Activated CD8-positive, alpha-beta memory T cell treated with anti-CD3 and anti-CD28 coated beads for 4 hours (primary cell): ENCODE measurements around the gene OR1D2.
"Not testable (repeated sequence)": the region's sequence is repeated elsewhere in the genome, so short reads cannot be mapped to it uniquely, and the experiment has no call there.

Source experiments
- DNase-seq, 2 donors: peaks; one replicate each; pipeline ENCODE4 v3.0.0-alpha.2; 2020; ENCODE audit warnings: low read depth in 2 of 2

The OR1D2 gene, protein sequence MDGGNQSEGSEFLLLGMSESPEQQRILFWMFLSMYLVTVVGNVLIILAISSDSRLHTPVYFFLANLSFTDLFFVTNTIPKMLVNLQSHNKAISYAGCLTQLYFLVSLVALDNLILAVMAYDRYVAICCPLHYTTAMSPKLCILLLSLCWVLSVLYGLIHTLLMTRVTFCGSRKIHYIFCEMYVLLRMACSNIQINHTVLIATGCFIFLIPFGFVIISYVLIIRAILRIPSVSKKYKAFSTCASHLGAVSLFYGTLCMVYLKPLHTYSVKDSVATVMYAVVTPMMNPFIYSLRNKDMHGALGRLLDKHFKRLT

DNA sequence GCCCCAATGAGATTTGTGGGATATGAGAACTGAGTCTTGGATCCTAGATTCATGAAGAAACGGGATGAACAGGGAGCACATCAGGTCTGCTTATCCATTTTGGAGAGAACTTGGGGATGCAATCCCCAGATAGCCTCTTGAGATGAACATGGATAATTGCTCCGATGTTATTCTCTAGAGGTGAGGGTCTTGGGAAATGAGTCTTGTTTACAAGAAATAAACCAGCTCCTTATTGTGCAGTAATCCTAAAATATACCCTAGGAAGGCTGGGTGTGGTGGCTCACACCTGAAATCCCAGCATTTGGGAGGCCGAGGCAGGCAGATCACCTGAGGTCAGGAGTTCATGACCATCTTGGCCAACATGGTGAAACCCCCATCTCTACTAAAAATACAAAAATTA lies at the start of gene OR1D2:
Gene OR1D2, minus strand, starts transcription at position 101 of the 400 bp plus-strand sequence. CDS start 11,426 bp downstream, outside the sequence.
- no peak for DNase-seq

DNA sequence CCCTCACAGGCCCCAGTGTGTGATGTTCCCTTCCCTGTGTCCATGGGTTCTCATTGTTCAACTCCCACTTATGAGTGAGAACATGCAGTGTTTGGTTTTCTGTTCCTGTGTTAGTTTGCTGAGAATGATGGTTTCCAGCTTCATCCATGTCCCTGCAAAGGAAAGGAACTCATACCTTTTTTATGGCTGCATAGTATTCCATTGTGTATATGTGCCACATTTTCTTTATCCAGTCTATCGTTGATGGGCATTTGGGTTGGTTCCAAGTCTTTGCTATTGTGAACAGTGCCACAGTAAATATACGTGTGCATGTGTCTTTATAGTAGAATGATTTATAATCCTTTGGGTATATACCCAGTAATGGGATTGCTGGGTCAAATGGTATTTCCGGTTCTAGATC lies 33.3 kb upstream of the OR1D2 start:
- DNase-seq: not testable (repeated sequence)

DNA sequence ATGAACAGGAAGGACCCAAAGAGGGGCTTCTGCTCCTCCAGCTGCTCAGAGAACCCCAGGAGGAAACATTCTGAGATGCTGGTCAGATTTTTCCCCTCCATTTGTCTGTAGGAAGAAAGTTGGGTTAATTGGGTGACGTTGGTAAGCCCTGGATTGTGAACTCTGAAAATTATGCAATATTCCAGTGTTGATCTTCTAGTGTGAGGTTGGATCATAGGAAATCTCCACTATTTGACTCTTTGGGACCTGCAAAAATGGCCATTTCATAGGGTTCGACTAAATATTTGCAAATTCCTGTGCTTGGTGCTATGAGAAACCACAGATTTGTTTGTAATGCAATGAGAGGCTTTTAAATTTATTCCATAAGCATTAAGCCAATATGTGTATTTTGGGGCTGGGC lies 23.2 kb upstream of the OR1D2 start, which contains the start of gene OR1G1:
Gene OR1G1, minus strand, starts transcription at position 101 of the 400 bp plus-strand sequence. Its CDS starts 0 bp downstream, at position 101.
- no peak for DNase-seq

DNA sequence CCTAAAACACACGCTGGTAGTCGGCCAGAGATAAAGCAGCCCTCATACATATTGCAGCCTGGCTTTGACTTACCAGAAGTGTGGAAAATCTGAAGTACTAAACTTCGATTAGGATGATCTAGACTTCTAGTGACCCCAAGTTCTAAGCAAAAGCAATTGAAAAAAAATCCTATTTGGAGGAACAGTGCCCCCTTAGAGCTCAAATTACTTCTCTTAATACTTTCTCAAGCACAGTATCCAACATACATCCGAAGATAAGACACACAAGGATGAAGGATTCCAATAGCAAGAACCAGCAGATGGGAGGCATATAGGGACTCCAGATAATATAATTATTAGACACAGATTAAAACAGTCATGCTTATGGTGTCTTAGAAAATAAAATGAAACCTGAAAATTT lies 30.4 kb downstream of the OR1D2 start:
- not testable (repeated sequence) for DNase-seq

DNA sequence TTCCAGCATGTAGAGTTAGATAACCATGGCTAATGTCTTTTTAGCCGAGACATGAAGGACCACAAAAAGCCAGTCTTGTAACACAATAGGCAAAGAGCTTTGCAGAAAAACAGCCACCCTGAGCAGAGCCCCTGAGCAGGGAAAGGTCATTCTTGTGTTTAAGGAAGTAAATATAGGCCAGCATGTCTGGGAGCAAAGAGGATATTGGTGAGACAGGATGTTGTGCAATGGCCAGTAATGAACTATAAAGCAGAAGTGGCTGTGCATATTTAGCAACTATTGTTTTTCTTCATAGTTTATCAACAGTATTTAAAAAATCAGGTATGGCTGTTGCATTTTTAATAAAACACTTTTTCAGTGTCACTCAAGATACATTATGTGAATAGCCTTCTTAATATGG lies 39.0 kb downstream of the OR1D2 start:
- not testable (repeated sequence) for DNase-seq

DNA sequence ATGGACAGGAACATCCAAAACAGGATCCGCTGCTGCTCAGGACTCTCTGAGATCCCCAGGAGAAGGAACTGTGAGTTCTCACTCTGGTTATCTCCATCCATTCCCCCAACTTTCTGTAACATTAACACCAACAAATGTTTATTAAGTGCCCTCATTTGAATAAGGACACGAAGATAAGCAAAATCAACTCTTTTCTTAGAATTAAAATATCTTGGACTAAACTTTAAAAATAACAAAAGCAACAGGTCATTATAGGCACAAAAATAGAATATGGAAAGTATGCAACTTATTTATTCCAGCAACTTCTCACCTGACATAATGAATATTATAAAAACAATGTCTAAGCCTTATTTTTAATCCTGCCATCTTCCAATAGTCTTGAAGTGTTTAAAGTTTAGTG lies 40.7 kb downstream of the OR1D2 start, which contains the start of gene OR1D5:
Gene OR1D5, minus strand, starts transcription at position 101 of the 400 bp plus-strand sequence. Its CDS starts 0 bp downstream, at position 101.
- not testable (repeated sequence) for DNase-seq

DNA sequence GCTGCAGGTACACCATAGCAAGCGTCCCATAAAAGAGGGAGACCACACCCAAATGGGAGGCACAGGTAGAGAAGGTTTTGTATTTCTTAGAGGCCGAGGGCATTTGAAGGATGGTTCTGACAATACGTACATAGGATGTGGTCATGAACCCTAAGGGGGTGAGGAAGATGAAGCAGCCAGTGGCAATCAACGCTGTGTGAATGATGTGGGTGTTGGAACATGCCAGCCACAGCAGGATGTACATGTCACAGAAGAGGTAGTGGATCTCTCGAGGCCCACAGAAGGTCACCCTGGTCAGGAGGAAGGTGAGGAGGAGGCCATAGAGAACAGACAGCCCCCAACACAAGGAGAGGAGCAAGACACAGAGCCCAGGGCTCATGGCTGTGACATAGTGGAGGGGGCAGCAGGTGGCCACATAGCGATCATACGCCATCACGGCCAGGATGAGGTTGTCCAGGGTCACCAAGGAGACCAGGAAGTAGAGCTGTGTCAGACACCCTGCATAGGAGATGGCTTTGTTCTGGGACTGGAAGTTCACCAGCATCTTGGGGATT lies 41.3 kb downstream of the OR1D2 start:
- DNase-seq: not testable (repeated sequence)

DNA sequence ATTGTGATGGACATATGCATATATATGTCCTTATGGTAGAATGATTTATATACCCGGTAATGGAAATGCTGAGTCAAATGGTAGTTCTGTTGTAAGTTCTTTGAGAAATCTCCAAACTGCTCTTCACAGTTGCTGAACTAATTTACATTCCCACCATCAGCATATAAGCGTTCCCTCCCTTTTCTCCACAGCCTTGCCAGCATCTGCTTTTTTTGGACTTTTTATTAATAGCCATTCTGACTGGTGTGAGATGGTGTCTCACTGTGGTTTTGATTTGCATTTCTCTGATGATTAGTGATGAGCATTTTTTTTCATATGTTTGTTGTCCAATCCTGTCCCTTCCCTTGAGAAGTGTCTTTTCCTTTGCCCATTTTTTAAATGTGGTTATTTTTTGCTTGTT lies 49.4 kb downstream of the OR1D2 start:
- not testable (repeated sequence) for DNase-seq

DNA sequence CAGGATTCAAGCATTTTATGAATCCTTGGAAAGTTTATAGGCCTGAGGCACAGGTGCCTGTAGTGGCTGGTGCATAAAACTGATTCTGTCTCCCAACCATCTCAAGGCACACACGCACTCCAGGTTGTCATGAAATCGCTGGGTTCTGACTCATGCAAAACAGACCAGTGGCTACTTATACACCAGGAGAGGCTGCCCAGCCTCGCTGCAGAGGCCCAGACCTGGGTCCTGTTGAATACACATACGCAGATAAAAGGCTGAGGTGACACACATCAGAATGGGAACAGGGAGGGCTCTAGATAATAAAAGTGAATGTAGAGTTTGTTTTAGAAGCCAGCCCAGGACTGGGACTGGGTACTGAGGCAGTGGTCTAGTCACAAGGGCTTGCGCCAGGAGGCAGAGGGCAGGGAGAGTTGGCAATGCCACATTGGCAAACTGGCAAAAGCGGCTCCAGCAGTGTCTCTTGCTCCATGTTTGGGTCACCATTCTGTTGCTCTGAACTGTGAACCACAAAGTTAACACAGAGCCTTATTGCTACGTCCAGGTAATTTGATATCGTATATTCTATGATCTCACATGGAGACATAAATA lies 54.4 kb downstream of the OR1D2 start:
- DNase-seq: no peak

DNA sequence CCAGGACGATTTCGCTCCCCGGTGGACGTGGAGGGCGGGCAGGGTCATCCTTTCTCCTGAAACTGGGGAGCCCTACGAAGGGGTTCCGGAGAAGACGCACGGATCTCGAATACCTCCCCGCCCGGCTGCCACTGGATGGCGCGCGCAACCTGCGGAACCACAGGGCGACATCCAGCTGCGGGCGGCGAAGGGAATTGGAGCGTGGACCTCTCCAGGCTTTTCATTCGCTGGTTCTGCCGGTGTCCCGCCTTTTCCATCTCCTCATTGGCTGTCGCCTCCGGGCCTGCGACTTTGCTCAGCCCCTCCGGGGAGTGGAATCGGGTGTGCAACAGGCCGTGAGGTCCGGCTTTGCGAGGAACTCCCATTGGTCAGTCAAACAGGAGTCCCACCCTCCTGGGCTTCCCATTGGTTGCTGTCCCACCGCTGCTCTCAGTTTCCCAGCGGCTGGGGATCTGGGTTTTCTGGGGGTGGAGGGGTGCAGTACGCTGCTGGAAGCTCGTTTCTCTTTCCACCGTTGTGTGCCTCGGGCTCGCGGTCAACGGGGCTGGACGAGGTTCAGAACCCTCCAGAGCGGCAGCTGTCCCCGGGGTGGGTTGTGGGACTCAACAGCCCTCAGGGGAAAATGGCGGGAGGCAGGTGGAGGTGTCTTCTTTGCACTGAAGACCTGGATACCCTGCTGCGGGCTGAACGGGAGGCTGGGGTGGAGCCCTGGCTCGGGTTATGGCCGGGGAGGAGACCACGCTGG lies 55.3 kb downstream of the OR1D2 start:
- DNase-seq: peak; percentile 75 to 85

DNA sequence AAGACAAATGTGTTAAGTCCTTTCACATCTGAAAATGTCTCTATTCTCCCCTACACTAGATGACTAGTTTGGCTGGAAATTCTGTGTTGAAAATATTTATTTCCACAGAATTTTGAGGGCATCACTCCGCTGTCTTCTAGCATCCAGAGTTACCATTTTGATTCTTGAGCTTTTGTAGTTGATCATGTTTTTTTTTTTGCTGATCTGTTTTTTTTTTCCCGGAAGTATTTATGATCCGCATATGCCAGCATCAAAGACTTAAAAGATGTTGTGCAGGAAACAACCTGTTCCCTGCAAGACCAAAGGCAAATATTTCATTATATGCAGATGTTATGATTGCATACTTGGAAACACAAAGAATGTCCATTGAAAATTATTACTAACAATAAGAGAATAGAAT lies 57.5 kb downstream of the OR1D2 start:
- no peak for DNase-seq

DNA sequence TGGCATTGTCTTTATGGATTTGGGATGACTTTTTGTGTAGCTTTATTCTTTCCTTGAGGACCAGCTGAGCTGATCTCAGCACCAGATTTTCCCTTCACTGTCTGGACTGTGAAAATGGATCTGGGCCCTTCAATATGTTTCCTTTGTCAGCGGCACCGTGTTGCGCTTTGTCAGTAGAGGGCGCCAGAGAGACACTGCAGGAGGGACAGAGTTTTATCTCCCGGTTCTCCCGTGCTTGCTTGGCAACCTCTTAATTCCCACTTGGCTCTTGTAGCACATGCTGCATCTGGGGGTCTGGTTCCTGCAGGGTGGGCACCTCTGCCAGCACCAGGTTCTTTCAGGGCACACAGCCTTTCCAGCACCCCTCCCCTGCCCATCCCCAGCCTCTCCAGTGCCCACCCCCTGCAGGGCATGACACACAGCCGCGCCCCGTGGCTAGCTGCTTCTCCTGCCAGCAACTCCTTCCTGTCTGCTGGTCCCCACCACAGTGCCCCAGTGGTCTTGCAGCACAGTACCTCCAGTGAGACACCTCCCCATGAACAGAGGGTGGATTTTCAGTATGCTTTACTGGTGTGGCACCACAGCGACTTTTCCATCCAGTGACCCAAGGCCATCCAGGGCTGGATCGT lies 60.4 kb downstream of the OR1D2 start:
- no peak for DNase-seq

DNA sequence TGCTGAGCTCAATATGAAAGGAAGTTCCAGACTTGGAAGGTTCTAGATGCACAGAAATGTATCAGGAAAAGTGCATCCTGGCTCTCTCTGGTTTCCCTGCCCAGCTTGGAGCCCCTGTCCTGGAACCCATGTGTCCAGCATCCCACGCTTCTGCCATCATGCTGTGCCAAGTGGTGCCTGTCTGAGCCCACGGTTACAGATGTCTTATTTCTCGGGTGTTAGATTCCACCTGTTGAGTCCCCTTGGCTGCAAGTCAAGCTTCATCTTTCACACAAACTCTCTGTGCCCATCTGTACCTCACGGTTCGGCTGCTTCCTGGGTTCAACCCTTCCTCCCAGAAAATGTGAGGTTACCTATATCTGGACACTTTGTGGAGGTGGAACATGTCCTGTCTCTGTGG lies 63.3 kb downstream of the OR1D2 start:
- DNase-seq: no peak

DNA sequence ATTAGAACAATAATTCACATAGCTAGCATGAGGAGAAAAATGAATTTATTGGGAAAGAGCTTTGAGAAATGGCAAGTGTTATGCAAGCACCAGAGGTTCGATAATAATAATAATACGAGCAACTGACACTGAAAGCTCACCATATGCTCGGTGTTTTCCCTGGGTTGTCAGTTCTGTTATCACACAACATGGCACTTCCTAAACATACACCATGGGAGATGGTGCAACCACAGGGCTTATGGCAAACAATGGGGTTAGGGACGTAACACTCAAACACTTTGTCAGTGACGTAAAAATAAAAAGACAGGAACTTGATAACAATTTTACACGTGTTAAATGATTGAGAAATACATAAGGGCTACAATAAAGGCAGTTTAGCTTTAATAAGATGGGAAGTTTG lies 64.5 kb downstream of the OR1D2 start:
- no peak for DNase-seq

DNA sequence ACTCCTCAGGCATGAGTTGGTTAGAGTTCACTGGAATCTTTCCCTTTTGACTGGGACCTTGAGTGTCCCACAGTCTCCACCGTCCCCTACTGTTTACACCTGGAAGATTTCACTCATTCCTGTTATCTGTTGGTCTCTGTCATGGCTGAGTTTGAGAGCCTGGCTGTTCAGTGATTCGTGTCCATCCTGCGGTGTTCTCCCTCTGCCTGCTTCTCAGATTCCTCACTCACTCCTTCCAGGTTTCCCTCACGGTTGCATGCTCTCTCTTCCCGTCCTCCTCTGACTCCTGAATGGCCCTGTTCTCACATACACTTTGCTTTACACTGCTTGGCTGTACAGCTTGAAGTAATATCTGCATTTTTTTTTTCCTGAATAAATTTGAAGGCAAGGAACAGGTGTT lies 65.3 kb downstream of the OR1D2 start:
- no peak for DNase-seq
